Fibroblast of lung (primary cell): Measurements from ENCODE around the gene MAP4K2.

ENCODE experiments used
- EZH2 ChIP-seq: IDR thresholded peaks from 2 replicates; pipeline ENCODE4 v1.5.1; 2012; ENCODE audit warnings: low read length, control low read depth, mild to moderate bottlenecking; ENCODE audit errors: missing control alignments
- TF ChIP-seq, protein P1 (sequence below), 2 donors: IDR thresholded peaks in 1 of 2; conservative IDR thresholded peaks in 1 of 2; 1 replicate in 1 of 2; 2 replicates in 1 of 2; pipeline ENCODE4 v1.5.1; 2011 to 2012; ENCODE audit warnings: low read length in 2 of 2, control low read depth in 1 of 2, inconsistent platforms in 1 of 2, low read depth in 1 of 2, mild to moderate bottlenecking in 1 of 2

DNA sequence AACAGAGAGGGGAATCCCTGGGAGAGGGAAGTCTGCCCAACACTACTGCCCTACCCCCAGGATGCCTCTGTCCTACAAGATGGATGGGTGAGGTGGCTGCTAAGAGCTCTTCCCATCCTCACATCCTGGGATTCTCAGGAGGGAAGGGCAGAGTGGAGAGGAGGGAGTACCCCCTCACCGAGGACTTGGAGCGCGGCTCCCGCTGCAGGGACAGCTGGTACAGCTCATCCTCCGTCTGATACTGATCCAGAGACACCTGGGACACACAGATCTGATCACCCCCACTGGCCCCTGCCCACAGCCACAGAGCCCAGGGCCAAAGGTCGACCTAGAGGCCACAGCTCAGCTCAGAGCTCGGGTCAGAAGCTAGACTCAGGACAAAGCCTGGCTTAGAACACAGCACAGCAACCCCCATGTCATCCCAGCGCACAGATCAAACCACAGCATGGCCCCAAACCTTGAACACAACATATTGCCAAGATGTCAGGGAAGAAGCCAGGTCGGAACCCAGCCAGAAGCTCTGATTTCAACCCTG is 67.2 kb downstream of the MAP4K2 start:
- TF ChIP-seq EZH2, result no peak
- TF ChIP-seq, protein P1, sequence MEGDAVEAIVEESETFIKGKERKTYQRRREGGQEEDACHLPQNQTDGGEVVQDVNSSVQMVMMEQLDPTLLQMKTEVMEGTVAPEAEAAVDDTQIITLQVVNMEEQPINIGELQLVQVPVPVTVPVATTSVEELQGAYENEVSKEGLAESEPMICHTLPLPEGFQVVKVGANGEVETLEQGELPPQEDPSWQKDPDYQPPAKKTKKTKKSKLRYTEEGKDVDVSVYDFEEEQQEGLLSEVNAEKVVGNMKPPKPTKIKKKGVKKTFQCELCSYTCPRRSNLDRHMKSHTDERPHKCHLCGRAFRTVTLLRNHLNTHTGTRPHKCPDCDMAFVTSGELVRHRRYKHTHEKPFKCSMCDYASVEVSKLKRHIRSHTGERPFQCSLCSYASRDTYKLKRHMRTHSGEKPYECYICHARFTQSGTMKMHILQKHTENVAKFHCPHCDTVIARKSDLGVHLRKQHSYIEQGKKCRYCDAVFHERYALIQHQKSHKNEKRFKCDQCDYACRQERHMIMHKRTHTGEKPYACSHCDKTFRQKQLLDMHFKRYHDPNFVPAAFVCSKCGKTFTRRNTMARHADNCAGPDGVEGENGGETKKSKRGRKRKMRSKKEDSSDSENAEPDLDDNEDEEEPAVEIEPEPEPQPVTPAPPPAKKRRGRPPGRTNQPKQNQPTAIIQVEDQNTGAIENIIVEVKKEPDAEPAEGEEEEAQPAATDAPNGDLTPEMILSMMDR (conservative IDR thresholded peaks at IDR 0.05 in 1 of 2, IDR thresholded peaks at IDR 0.05 in 1 of 2; ENCODE audit: low read depth in 1 of 2, low read length in 2 of 2), result no peak
